K562 (cell line): Measurements from ENCODE around the gene WNT2. TPM values are rescaled to one million over a fixed set of nuclear protein-coding genes. Genes with fewer than 3 reads are reported as not detected.

Experiments
- ATAC-seq: fragments of 200-7000 bp; cut with Tn5 transposase; 3 replicates; pipeline ENCODE4 v1.9.1; 2020; ENCODE audit warnings: moderate library complexity
- BruUV-seq: library from RNA; stranded (reverse); fragments of 400-500 nt; replicated peaks from 2 replicates; lab custom pipeline; 2021; lab: Mats Ljungman, UMichigan
- CTCF ChIA-PET: fragments of 300-600 bp; formaldehyde crosslinking; extraction: SDS; loops from one replicate; lab custom pipeline; 2021; ENCODE audit warnings: low intra/inter-chr PET ratio; lab: Yijun Ruan, JAX
- POLR2A ChIA-PET: fragments of 300-600, 350-650 bp; sonication (Branson Sonifier 250); formaldehyde crosslinking; extraction: SDS; loops from one replicate; lab custom pipeline; 2021; ENCODE audit warnings: antibody characterized with exemption, inconsistent platforms; lab: Yijun Ruan, JAX
- DNase-seq, 4 experiments: peaks; one replicate each; pipeline versions ENCODE4 v3.0.0 to v3.0.0-alpha.2; 2011 to 2018; ENCODE audit warnings: low spot score in 3 of 4, mixed read lengths in 3 of 4; ENCODE audit errors: extremely low read depth in 1 of 4
- FAIRE-seq: peaks from 2 replicates; lab custom pipeline; 2011; peaks lifted over from hg19 to GRCh38; lab: Jason Lieb, UNC
- H2AFZ ChIP-seq: 2 replicates; pipeline ENCODE4 v1.6.0; 2011; ENCODE audit warnings: low read depth, low read length, control low read depth, inconsistent platforms
- H3K27ac ChIP-seq: fragments of 200-600 bp; 3 replicates; pipeline ENCODE4 v1.8.0; 2011; ENCODE audit warnings: low read depth, mild to moderate bottlenecking, control low read depth, inconsistent platforms, low read length, moderate library complexity, mixed read lengths; ENCODE audit errors: extremely low read depth
- H3K27me3 ChIP-seq, 2 experiments: fragments of 300-600 bp in 1 of 2; 2 replicates in 1 of 2; 3 replicates in 1 of 2; pipeline versions ENCODE4 v1.6.0 to v1.8.0; 2011; ENCODE audit warnings: inconsistent platforms in 2 of 2, low read length in 2 of 2, mild to moderate bottlenecking in 1 of 2, mixed read lengths in 1 of 2, moderate library complexity in 1 of 2; ENCODE audit not compliant: control insufficient read depth in 2 of 2, insufficient read depth in 2 of 2
- H3K36me3 ChIP-seq: fragments of 300-600 bp; 3 replicates; pipeline ENCODE4 v1.8.0; 2011; ENCODE audit warnings: mild to moderate bottlenecking, low read length, inconsistent platforms; ENCODE audit not compliant: control insufficient read depth, insufficient read depth
- H3K4me1 ChIP-seq, 2 experiments: fragments of 200-600 bp in 1 of 2; replicated peaks in 1 of 2; 2 replicates in 1 of 2; 3 replicates in 1 of 2; pipeline versions ENCODE4 v1.5.1 to v1.8.0; 2011; ENCODE audit warnings: inconsistent platforms in 2 of 2, low read length in 2 of 2, mild to moderate bottlenecking in 1 of 2, mixed read lengths in 1 of 2, moderate library complexity in 1 of 2; ENCODE audit not compliant: control insufficient read depth in 2 of 2, insufficient read depth in 2 of 2
- H3K4me2 ChIP-seq: 2 replicates; pipeline ENCODE4 v1.6.1; 2011; ENCODE audit warnings: low read length, control low read depth, inconsistent platforms, mixed read lengths; ENCODE audit not compliant: insufficient read depth
- H3K4me3 ChIP-seq: fragments of 200-600 bp; sonication (generic), shearing (Covaris generic); 2 replicates; pipeline ENCODE4 v1.5.1; 2016; ENCODE audit warnings: control low read depth, inconsistent platforms
- H3K79me2 ChIP-seq: fragments of 200-600 bp; 3 replicates; pipeline ENCODE4 v1.8.0; 2011; ENCODE audit warnings: low read length, inconsistent platforms; ENCODE audit not compliant: control insufficient read depth, insufficient read depth
- H3K9ac ChIP-seq, 2 experiments: 2 replicates each; pipeline versions ENCODE4 v1.6.0 to v1.6.1; 2011; ENCODE audit warnings: low read depth in 2 of 2, low read length in 2 of 2, control low read depth in 1 of 2, inconsistent platforms in 1 of 2, mild to moderate bottlenecking in 1 of 2, mixed read lengths in 1 of 2; ENCODE audit not compliant: insufficient read depth in 1 of 2
- H3K9me1 ChIP-seq: one replicate; pipeline ENCODE4 v1.6.0; 2011; ENCODE audit warnings: inconsistent platforms, mild to moderate bottlenecking, low read length, moderate library complexity; ENCODE audit not compliant: control insufficient read depth, insufficient read depth
- H3K9me3 ChIP-seq: replicated peaks from 2 replicates; pipeline ENCODE4 v1.5.1; 2011; ENCODE audit warnings: low read depth, low read length, inconsistent platforms; ENCODE audit not compliant: control insufficient read depth, insufficient read depth
- H4K20me1 ChIP-seq: replicated peaks from 2 replicates; pipeline ENCODE4 v1.6.1; 2011; ENCODE audit warnings: low read length, inconsistent platforms, mixed read lengths; ENCODE audit not compliant: control insufficient read depth, insufficient read depth
- CBFA2T3 ChIP-seq: fragments of 450-650 bp; IDR thresholded peaks from 2 replicates; pipeline ENCODE4 v1.6.1; 2017
- ELF4 ChIP-seq: fragments of 450-650 bp; formaldehyde crosslinking; IDR thresholded peaks from 2 replicates; pipeline ENCODE4 v1.4.0; 2022; ENCODE audit warnings: missing genetic modification characterization
- GABPB1 ChIP-seq: sonication (generic); formaldehyde crosslinking; IDR thresholded peaks from 2 replicates; pipeline ENCODE4 v1.8.0; 2022; ENCODE audit warnings: mild to moderate bottlenecking, missing genetic modification reagents
- MAFK ChIP-seq: IDR thresholded peaks from 2 replicates; pipeline ENCODE4 v1.6.1; 2011; ENCODE audit warnings: low read length, improper control_type of control experiment
- NR2C1 ChIP-seq, 2 experiments: fragments of 450-650 bp; IDR thresholded peaks; 2 replicates each; pipeline ENCODE4 v1.6.1; 2017; ENCODE audit warnings: mild to moderate bottlenecking in 2 of 2, antibody characterized with exemption in 1 of 2, inconsistent platforms in 1 of 2, missing compliant biosample characterization in 1 of 2, missing genetic modification characterization in 1 of 2
- NR2C2 ChIP-seq, 2 experiments: fragments of 200-800 bp in 1 of 2; sonication (Bioruptor generic) in 1 of 2; sonication (generic) in 1 of 2; formaldehyde crosslinking in 1 of 2; IDR thresholded peaks; 2 replicates each; pipeline versions ENCODE4 v1.6.1 to v1.8.0; 2016 to 2022; ENCODE audit warnings: mild to moderate bottlenecking in 1 of 2, missing compliant biosample characterization in 1 of 2, missing genetic modification characterization in 1 of 2, missing genetic modification reagents in 1 of 2
- POU5F1 ChIP-seq: fragments of 150-350 bp; IDR thresholded peaks from 2 replicates; pipeline ENCODE4 v1.6.1; 2014; ENCODE audit warnings: borderline replicate concordance, low read length, low read depth, mild to moderate bottlenecking; ENCODE audit not compliant: partially characterized antibody
- PYGO2 ChIP-seq: fragments of 450-650 bp; IDR thresholded peaks from 2 replicates; pipeline ENCODE4 v1.6.1; 2016; ENCODE audit warnings: mild to moderate bottlenecking, missing genetic modification characterization, moderate library complexity, missing compliant biosample characterization
- ZNF280A ChIP-seq: fragments of 450-650 bp; IDR thresholded peaks from 2 replicates; pipeline ENCODE4 v1.6.1; 2018; ENCODE audit warnings: mild to moderate bottlenecking, low read depth; ENCODE audit not compliant: partially characterized antibody
- ZNF354B ChIP-seq: fragments of 250-450 bp; sonication (Bioruptor Pico); IDR thresholded peaks from 2 replicates; pipeline ENCODE4 v1.4.0; 2020
- WGBS: fragments of 100-300 bp; shearing (Covaris generic); methylation state at CpG from one replicate; pipeline ENCODE4 v1.1.6; 2016; ENCODE audit warnings: low coverage, mixed read lengths; ENCODE audit not compliant: insufficient coverage; ENCODE audit errors: missing lambda C conversion rate; 5-methylcytosine and 5-hydroxymethylcytosine counted together
- in situ Hi-C: fragments of 300-500 bp; cut with MboI; formaldehyde crosslinking; loops from 4 replicates; pipeline ENCODE4 v1.15.0; 2018; ENCODE audit warnings: inconsistent platforms, mixed read lengths
- intact Hi-C: fragments of 100-400 bp; cut with micrococcal nuclease; formaldehyde crosslinking; loops from 2 replicates; pipeline ENCODE4 v1.14.2; 2022
- polyA plus RNA-seq, 8 experiments: library from polyadenylated mRNA; depleted of rRNA in 4 of 8; stranded (reverse) in 5 of 8; unstranded in 3 of 8; fragments of >200 nt; fragmentation: Nextera tagmentation in 2 of 8; fragmentation: Illumina TruSeq in 1 of 8; extraction: Ambion mirVana in 2 of 8; extraction: Trizol in 1 of 8; gene quantifications; 2 replicates each; pipeline versions ENCODE4 v1.2.1 to v1.2.3, GENCODE V29; 2011 to 2014; ENCODE audit warnings: inconsistent platforms in 1 of 8, missing spikeins in 1 of 8
- total RNA-seq, 7 experiments: library from RNA; depleted of rRNA in 6 of 7; stranded (reverse); fragments of >200 nt in 6 of 7; fragmentation: Illumina TruSeq in 2 of 7; extraction: Trizol in 2 of 7; gene quantifications; 2 replicates each; pipeline versions ENCODE4 v1.2.1 to v1.2.3, GENCODE V29; 2011 to 2021; ENCODE audit warnings: low replicate concordance in 1 of 7
- TF ChIP-seq, protein P1 (sequence below): fragments of 450-650 bp; IDR thresholded peaks from 2 replicates; pipeline ENCODE4 v1.6.1; 2016

Gene WNT2
- total and polyA plus RNA-seq, 9 of the 15 experiments (the other 6 are each of a cell fraction or from before 2014, with no cell fraction given): 0.04 TPM; not detected in 8

DNA sequence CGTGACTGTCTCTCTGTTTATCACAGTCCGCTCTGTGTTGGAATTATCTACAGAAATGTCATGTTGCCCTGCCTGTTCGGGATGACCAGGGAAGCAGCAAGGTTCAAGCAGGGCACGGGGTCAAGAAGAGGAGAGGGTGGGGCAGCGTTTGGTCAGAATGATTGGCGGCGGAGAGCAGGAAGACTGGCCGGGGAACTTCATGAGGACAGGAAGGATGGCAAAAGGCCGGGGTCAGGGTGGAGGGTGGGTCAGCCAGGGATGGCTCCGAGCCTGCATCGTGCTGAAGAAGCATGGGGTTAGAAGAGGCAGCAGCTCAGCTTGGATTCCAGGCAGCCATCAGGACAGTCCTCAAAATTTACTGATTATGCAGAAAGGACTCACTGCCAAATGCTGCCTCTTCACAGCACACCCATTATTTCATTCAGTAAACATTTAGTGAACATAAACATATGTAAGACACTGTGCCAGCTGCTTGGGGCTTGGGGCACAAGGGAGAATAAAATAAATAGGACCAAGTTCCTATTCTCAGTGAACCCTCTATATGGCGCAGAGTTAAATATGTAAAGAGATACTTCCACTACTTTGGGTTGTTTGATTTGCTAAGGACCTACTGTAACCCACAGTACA, 42.8 kb downstream of the WNT2 start:
- Histone ChIP-seq H4K20me1 (no peaks in the 10 kb centered on the region), H3K27ac (no peak overlapping the region), H3K79me2 (no peaks in the 10 kb centered on the region), H3K36me3 (no peaks in the 10 kb centered on the region), H3K9me1 (no peaks in the 10 kb centered on the region), H3K4me1 (peaks cover 3% of the 10 kb centered on the region in 2 experiments; a peak in 2 of 5 replicates), H3K4me2 (peak overlapping the region; percentile 22; the same call in 1 of the 2 replicates), H3K9ac (0 out of 4 replicates have a peak overlapping the region, but pooled peaks of 1 of the 2 experiments have one; percentile 3), H2AFZ (peak overlapping the region; percentile 46; the same call in 1 of the 2 replicates), H3K4me3 (no peak overlapping the region), H3K9me3 (no peaks in the 10 kb centered on the region), H3K27me3 (peaks cover 9 to 27% of the 10 kb centered on the region in 2 experiments; a peak in 4 of 5 replicates)
- in situ Hi-C loops (no loop called here), intact Hi-C loops (no loop called here)
- peak; percentile 22 for ATAC-seq
- TF ChIP-seq, protein P1, sequence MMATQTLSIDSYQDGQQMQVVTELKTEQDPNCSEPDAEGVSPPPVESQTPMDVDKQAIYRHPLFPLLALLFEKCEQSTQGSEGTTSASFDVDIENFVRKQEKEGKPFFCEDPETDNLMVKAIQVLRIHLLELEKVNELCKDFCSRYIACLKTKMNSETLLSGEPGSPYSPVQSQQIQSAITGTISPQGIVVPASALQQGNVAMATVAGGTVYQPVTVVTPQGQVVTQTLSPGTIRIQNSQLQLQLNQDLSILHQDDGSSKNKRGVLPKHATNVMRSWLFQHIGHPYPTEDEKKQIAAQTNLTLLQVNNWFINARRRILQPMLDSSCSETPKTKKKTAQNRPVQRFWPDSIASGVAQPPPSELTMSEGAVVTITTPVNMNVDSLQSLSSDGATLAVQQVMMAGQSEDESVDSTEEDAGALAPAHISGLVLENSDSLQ: peak; percentile 78
- TF ChIP-seq NR2C1 (IDR thresholded peaks at IDR 0.05): no peak
- peak; percentile 13; the same call in 1 of the 2 replicates for TF ChIP-seq NR2C1 (tag; IDR thresholded peaks at IDR 0.05)
- TF ChIP-seq NR2C2 (CRISPR knock-in tag; IDR thresholded peaks at IDR 0.05): no peak
- 0 out of 2 replicates have a peak, but pooled peaks have one; percentile 37 for TF ChIP-seq NR2C2 (tag; IDR thresholded peaks at IDR 0.05)
- no peak for TF ChIP-seq MAFK
- TF ChIP-seq ELF4: peak; percentile 59; the same call in 1 of the 2 replicates
- no peak for TF ChIP-seq POU5F1
- 0 out of 2 replicates have a peak, but pooled peaks have one; percentile 17 for TF ChIP-seq CBFA2T3
- TF ChIP-seq ZNF354B: no peak
- TF ChIP-seq ZNF280A: no peak
- 0 out of 2 replicates have a peak, but pooled peaks have one; percentile 9 for TF ChIP-seq PYGO2
- TF ChIP-seq GABPB1 (CRISPR knock-in tag): no peak
- peak in 1 of 4 experiments; percentile 28 for DNase-seq
- ChIA-PET CTCF (no interaction called here), POLR2A (interaction anchor here (1.0 to 1.4 kb wide), 2 partner anchors 8 to 14 kb away, joined by 4 read pairs; no protein-coding TSS in a partner anchor)
- no TSS peak for BruUV-seq
- 3% methylated on average over 12 of the region's 12 CpGs for WGBS
- FAIRE-seq: no peak
